CD4-positive, alpha-beta T cell treated with Interleukin-4 for 1 hour (primary cell): ENCODE measurements around the gene PLEKHA6.
"Not testable (repeated sequence)": the region's sequence is repeated elsewhere in the genome, so short reads cannot be mapped to it uniquely, and the experiment has no call there.

Experiments
- DNase-seq, 2 donors: peaks; one replicate each; pipeline ENCODE4 v3.0.0-alpha.2; 2020 to 2022

PLEKHA6 gene

DNA sequence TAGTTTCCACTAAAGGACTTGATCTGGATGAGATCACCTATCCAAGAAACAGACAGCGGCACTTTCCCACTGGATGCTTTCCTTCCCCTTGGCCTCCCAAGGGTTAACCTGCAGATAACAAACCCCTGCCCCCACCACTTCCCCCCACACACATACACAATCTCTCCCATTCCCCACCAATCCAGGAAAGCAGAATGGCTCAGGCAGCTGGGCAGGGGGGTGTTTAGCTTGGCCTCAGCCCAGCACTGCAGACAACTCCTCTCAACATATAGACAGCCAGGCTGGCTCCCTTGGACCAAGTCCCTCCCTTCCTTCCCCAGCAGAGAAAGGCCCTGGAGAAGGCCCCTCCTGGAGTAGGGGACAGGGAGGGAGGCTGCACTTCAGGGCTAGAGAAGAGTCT is 24.6 kb downstream of the PLEKHA6 start:
- DNase-seq, result no peak

DNA sequence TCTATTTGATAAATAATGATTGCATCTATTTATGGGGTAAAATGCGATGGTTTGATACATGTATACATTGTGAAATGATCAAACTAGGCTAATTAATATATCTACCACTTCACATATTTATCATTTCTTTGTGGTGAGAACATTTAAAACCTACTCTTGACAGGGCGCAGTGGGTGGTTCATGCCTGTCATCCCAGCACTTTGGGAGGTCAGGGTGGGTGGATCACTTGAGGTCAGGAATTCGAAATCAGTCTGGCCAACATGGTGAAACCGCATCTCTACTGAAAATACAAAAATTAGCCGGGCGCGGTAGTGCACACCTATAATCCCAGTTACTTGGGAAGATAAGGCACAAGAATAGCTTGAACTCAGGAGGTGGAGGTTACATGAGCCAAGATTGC is 25.3 kb downstream of the PLEKHA6 start:
- DNase-seq, result no peak

DNA sequence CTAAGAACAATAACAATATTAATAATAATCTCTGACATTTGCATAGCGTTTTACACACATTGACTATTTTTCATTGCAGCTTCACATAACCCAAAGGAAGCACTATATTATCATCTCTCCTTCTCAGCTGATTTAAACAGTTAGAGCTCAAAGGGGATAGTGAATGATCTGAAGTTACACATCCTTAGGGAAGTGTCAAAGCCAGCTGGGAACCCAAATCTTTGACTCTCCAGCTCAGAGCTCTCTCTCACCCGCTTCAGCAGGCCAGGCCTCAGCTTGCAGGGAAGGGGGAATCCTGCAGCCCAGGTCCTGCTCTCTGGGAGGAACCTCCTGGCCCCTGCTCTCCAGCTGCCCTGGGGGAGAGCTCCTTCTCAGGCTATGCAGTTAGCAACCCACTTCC is 26.3 kb downstream of the PLEKHA6 start:
- no peak for DNase-seq

DNA sequence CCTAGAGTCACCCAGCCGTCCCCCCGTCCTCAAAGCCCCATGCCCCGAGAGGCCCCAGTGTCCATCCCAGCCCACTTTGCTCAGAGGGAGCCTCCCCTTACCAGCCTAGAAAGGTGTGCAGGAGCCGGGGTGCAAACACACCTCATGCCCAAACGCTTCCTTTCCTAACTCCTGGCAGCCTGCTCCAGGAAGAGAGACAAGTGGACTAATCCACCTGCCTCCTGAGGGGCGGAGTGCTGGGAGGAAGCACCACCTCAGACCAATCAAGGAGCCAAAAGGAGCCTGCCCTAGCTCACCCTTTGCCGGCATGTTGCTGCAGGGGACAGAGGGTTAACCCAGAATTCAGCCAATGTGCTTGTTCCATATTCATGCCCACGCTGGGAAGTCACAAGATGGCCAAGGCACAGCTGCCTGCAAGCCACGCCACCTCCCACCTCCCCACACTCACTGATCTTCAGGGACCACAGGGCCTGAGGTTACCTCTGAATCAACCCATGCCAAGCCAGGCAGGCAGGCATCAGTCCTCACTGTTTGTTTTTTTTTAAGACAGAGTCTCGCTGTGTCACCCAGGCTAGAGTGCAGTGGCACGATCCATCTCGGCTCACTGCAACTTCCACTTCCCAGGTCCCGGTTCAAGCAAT is 27.8 kb downstream of the PLEKHA6 start:
- DNase-seq, result no peak

DNA sequence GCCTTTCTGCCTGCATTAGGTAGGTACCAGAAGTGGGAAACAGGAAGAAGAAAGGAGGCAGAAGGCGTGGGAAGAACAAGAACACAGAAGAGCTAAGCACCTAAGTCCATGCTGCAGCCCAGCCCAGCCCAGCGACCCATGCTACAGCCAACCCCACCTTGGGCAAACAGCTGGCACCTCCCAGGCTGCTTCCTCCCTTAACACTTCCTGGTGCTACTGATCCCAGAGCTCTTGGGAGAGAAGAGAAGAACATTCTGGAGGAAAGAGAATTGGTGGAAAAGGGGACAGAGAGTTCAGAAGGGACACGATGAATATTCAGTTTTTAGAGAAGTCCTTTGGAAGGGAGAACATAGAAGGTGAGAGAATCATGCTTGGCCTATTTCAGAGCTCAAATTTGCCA is 28.5 kb downstream of the PLEKHA6 start:
- DNase-seq, result no peak

DNA sequence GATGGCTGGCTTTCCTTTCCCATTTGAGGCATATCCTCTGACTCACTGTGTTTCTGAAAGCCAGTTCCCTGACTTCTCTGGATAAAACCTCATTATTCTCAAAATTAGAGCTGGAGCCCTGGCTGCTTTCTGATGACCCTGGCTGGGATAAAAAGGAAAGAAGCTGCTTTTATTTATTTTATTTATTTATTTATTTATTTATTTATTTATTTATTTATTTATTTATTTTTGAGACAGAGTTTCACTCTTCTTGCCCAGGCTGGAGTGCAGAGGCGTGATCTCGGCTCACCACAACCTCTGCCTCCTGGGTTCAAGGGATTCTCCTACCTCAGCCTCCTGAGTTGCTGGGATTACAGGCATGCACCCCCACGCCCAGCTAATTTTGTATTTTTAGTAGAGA is 31.9 kb downstream of the PLEKHA6 start:
- DNase-seq, result not testable (repeated sequence)

DNA sequence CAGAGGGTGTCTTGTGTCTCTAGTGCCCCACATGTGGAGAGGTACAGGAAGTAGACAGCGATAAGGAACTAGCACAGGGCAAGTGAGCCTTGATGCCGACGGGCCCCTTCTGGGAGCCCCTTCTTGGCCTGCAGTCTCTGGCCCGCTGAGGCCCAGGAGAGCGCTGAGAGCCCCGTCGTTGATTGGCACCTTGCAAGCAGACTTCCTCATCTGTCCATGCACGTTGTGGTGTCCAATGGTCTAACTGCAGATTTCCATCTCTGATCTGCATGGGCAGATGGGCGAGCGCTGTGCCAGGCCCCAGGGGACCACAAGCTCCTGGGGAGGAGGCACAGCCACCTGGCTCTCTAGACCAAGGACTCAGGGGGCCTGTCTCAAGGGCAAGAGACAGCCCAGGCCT is 32.4 kb downstream of the PLEKHA6 start:
- no peak for DNase-seq

DNA sequence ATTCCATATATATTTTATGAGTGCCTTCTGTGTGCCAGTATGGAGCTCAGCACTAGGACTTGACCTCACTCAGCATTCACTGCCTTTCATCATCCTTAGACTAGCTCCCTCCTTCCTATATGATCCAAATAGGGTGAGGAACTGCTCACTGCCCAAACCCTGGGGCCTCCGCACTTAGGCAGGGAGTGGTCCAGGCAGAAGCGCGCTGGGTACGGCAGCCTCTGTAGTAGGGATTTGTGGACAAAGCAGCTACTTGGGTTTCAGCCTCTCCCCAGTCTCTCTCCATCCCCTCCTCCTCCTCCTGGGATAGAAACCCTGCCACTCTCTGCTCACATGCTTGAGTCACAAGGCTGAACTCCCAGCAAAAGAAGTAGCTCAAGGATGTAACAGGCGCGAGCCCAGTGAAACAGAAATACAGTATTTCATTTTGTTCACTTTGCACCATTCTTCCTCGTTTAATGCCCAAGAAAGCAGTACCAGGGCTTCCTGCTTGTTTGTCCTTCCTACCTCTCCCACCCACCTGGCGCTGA is 32.9 kb downstream of the PLEKHA6 start:
- DNase-seq, result no peak

DNA sequence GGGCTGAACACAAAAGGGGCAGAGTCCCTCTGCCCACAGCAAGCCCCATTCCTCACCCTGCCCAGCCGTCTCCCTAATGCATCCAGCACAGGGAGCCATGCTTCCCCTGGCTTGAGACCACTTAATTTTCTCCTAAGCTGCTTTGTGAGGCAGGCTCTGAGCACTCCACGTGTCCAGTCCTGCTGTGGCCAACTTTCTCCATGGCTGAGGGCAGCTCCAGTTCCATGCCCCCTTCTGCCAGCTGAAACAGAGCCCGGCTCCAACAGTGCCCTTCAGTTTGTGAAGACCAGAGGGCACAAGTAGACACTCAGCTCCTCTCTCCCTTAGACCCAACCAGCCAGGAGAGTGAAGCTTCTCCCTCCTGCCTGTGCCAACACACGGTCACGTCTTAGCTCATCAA is 33.8 kb downstream of the PLEKHA6 start:
- DNase-seq, result no peak

DNA sequence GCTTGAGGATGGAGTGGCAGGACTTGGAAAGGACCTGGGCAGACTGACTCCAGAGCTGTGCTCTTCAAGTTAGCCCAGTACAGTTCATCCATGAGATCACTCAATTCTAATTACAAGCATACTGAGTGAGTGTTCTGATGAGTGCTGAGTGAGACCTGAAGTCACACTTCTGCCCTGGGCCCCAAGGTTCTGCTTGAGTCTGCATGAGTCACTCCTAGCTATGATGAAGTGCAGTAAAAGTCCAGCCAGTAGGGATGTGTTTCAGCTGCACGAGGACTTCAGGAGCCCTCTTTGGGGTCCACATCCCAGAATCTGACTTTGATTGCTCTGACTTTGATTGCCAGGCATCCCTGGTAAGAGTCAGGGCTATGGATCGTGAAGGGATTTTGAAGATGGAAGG is 35.8 kb downstream of the PLEKHA6 start:
- no peak for DNase-seq

DNA sequence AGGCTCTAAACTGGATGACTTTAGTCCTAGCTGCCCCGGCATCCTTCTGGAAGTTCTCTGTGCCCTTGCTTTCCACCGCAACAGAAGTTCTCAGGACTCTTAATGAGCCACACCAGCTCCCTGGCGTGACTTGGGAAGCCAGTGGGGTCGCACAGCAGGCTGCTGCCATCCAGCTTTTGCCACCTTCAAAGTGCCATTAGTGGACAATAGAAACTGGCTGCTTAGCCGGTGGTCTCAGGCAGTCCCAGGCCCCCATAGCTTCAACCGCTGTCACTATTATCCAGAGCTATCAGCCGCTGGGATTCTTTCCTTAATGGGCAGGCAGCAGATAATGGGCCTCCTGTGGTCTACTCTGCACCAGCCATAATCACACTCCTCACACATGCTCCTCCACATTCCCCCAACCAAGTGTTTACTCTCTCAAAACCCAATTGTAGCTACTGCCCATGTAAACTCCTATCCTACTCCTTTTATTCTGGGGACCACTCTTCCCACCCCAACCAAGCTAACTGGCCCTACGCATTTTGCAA is 37.3 kb downstream of the PLEKHA6 start:
- no peak for DNase-seq

DNA sequence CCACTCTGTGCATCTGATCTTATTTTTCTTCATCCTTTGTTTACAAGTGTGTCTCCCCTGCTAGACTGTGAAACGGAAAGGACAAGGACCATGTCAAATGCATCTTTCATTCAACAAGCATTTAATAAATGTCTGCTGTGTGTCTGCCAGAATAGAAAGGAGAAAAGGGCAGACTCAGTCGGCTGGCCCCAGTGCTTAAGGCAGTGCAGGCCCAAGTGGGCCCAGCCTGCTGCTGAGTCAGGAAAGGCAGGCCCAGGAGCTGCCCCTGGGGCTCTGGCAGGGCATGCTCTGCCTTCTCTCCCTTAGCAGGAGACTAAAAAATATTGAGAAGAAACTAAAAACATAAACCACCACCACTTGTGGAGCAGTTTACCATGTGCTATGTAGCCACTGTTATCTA is 38.1 kb downstream of the PLEKHA6 start:
- no peak for DNase-seq

DNA sequence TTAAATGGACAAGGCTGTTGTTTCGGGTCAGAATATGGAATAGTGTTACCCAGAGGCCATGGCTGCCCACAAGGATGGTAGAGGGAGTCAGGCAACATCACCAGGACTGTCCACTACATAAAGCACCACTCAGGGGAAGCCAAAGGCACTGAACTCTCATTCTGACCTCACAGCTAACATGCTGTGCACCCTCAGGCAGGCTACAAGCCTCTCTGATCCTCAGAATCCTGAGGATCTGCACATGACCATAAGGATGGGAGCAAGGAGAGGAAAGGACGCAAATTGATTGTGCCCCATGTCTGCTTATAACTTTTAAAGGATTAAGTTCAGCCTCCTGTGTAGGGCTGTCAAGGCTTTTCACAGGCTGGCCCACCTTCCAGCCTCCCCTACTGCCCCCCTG is 38.7 kb downstream of the PLEKHA6 start:
- no peak for DNase-seq

DNA sequence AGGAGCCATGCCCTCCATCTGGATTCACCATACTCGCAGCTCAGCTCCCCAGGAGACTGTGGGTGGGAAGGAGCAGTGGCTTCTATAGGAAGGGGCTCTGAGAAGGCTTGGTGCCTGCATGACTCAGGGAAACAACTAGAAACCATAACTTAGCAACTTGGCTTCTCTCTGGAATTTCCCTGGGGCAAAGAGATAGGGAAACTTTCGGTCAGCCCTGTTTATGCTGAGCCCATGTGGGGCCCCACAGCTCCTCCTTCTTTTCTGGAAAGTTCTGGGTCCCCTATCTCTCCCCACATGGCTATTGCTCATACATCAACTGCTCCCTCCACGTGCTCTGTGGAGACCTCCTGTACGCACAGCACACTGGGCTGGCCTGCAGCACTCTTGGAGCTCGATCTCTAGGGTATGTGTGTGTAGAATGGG is 39.3 kb downstream of the PLEKHA6 start:
- no peak for DNase-seq

DNA sequence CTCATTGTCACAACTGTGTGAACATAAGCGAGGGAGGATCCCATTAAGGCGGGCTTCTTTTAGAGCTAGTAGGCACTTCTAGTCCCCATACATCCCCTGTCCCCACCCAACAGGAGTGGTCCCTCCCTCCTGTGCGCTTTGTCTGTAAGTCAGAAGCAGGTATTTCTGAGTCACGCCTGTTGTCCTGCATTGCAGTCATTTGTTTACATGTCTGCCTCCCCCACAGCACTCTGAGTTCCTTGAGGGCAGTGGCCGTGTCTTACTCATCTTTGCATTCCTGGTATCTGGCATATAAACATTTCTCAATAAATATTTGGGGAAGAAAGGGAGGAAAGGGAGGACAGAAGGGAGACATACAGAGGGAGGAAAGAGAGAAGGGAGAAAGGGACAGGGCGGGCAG is 40.3 kb downstream of the PLEKHA6 start:
- DNase-seq, result no peak

DNA sequence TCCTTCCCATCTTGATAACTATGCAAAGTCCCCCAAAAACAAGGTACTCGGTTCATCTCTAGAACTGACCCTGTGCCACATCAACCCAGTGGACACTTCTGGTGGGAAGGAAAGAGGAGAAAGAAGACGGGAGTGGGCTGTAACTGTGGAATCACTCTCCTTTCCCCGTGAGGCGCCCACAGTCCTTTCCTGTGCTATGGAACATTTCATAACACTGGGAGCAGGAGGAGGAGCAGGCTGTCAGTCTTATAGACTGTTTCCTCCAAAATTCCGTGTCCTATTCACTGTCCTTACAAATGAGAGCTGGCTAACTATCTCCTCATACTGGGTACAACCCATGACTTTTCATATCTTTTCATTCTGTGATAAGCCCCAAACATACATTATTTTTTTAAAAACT is 40.7 kb downstream of the PLEKHA6 start:
- DNase-seq, result no peak

DNA sequence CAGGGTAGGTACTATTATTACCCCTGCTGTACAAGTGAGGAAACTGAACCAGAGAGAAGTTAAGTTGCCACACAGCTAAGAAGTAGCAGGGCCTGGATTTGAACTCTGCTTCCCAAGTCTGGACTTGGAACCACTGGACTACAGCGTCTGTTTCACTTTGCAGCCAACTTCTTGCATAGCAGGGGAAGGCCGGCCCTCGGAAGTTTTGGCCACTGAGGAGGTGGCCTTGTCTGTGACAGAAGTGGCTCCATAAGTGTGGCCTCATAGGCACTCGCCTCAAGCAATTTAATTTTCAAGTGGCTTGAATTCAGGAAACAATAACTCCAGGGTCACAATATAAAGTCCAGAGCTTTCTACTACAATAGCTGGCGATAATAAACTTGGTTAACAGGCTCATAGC is 41.4 kb downstream of the PLEKHA6 start:
- no peak for DNase-seq

DNA sequence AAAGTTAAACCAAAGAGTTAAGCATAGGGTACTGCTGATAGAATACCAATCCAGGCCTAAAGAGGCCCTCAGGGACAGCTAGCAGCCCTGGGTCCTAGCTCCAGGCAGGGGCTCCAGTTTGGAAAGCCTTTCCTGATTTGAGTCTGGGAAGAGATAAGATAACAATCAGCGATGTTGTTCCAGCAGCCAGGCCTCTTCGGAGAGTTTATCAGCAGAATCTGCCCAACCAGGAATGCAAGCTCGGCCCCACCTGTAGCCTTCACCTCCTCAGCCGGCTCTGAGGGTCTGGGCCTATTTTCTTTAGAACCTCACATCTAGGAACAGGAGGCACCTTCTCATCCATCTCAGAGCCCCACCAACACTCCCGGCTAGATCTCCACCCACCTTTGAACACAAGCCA is 42.6 kb downstream of the PLEKHA6 start:
- no peak for DNase-seq

DNA sequence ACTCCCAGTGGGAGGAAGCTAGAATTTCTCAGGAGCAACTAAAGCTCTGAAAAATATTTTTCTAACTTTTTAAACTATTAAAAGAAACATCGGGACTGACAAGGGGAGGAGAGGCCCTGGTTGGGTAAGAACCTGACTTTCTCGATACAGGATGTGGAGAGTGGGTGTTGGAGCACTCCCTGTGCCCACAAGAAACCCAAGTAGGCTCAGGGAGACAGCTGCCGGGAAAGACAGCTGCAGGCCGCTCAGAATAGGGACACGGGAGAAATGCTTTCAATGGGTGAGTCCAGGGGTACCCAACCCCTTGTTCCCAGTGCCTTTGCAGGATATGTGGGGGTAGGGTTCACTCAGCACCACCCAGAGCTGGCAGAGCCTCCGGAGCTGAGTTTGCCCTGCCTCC is 43.6 kb downstream of the PLEKHA6 start:
- DNase-seq, result no peak

DNA sequence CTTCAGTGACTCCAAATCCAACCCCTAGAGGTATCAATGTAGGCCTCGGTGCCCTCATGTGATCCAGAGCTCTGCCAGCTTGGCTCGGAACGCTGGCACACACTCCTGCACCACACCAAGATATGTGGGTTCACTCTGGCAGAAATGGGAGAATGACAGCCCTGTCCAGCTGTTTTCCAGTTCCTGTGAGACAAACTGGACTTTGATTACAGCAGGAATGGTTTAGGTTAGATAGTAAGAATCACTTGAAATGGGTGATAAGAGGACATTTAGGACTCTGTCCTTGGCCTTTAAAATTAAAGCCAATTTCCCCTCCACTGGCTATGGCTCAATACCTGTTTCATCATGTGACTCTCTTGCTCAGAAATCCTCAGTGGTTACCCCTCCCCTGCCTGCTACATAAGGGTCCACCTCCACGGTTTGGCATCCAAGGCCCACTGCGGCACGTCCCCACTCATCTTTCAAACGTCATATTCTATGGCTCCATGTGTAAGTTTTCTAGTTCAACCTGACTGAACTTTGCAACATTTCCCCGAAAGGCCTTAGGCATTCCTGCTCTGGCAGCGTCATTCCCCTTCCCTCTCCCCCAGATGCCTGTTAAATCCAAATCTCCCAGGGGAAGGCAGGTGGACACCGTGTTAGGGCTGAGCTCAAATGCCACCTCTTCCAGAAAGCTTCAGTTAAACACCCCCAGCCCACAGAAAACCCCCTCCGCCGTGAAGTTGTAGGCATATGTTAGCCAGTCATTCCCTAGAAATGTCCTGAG is 44.7 kb downstream of the PLEKHA6 start:
- DNase-seq, result no peak

DNA sequence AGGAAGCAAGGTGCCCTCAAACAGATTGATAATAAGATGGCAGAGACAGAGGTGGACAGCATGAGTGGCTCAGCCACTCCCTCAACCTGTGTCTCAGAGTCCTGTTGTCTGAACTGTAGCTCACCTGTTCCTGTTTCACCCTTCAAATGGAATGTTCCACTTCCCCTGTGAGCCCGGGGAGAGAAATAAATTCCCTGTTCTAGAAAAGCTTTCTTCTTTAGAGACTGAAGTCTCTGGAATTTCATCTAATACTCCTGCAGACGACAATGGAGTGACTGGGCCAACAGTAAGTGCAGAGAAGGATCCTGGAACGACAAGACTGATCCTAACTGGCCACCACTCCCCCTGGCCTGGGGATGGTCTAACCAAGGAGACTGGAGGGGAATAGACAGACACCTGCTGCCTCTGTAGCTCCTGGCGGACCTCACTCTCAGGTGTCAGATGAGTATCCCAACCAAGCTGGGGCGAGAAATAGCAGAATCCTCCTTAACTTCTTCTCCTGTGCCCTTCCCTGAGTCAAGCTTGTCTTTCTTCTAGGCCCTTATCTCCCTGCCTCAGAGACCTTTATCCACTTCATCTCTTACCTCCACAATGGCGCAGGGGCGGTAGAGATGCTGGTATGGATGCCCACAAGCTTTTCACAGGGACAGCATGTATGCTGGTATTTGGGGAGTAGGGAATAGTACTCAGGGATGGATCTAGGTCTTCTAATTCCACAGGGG is 45.4 kb downstream of the PLEKHA6 start:
- DNase-seq, result no peak

DNA sequence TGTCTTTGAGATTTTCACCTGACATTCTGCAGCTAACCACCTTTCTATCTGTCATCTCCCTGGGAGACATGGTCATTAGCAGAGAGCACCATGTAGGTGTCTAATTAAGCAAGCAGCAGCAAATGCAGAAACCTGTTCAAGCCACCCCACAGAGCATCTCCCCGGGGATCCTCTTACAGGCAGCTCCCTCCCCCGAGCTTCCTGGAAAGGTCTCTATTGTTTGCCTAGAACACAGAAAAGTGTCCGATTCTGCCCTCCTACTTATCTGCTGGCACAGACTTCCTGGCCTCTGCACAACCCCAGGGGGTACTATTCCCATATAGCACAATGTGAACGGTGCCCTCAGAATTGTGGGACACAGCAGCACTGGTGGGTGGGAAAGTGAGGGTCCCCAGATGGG is 46.1 kb downstream of the PLEKHA6 start:
- no peak for DNase-seq

DNA sequence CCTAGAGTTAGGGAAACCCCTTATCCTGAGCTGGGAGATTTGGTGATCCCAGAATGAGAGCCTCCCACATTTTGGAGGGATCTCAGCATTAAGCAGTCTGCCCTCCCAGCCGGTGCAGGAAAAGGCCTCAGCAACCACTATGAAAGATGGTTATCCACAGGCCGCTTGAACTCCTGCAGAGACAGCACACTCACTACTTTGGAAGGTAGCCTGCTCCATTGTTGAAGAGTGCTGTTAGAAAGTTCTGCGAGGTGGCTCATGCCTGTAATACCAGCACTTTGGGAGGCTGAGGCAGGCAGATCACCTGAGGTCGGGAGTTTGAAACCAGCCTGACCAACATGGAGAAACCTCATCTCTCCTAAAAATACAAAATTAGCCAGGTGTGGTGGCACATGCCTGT is 48.8 kb downstream of the PLEKHA6 start:
- DNase-seq, result not testable (repeated sequence)
